Ovary (tissue), 3 donors: ENCODE results near the gene SLC25A51.

Experiments
- POLR2A ChIP-seq: fragments of 450-650 bp; IDR thresholded peaks from one replicate; pipeline ENCODE4 v1.6.1; 2017; ENCODE audit warnings: antibody characterized with exemption, mild to moderate bottlenecking, moderate library complexity
- TF ChIP-seq, protein P1 (sequence below), 3 donors: fragments of 450-650 bp in 2 of 3; fragments of 200-600 bp in 1 of 3; IDR thresholded peaks; one replicate each; pipeline versions ENCODE4 v1.5.1 to v1.8.0; 2016 to 2022; ENCODE audit warnings: antibody characterized with exemption in 3 of 3, mild to moderate bottlenecking in 1 of 3
- donor health status: DM: no; HTN: no; CAD: no.

- TF ChIP-seq, protein P1, sequence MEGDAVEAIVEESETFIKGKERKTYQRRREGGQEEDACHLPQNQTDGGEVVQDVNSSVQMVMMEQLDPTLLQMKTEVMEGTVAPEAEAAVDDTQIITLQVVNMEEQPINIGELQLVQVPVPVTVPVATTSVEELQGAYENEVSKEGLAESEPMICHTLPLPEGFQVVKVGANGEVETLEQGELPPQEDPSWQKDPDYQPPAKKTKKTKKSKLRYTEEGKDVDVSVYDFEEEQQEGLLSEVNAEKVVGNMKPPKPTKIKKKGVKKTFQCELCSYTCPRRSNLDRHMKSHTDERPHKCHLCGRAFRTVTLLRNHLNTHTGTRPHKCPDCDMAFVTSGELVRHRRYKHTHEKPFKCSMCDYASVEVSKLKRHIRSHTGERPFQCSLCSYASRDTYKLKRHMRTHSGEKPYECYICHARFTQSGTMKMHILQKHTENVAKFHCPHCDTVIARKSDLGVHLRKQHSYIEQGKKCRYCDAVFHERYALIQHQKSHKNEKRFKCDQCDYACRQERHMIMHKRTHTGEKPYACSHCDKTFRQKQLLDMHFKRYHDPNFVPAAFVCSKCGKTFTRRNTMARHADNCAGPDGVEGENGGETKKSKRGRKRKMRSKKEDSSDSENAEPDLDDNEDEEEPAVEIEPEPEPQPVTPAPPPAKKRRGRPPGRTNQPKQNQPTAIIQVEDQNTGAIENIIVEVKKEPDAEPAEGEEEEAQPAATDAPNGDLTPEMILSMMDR (IDR thresholded peaks at IDR 0.05): no peak
- TF ChIP-seq POLR2A: no peak
Measured at GRCh38 chr9:37905131-37905505, 1.2 kb upstream of the SLC25A51 start.
